WTC11 (cell line): ENCODE measurements around the gene INPP5A. TPM values are rescaled to one million over a fixed set of nuclear protein-coding genes. Genes with fewer than 3 reads are reported as not detected.

Experiments used
- ATAC-seq: fragments of 200-7000 bp; cut with Tn5 transposase; 2 replicates; pipeline ENCODE4 v1.10.0; 2021; ENCODE audit warnings: mild to moderate bottlenecking, moderate library complexity
- CTCF ChIA-PET: fragments of 300-600 bp; sonication (Branson Sonifier 250); formaldehyde crosslinking; loops from one replicate; lab custom pipeline; 2021; ENCODE audit warnings: antibody characterized with exemption; lab: Charles Lee
- POLR2A ChIA-PET: fragments of 350-600 bp; sonication (Branson Sonifier 250); formaldehyde crosslinking; loops from one replicate; lab custom pipeline; 2021; ENCODE audit warnings: antibody characterized with exemption; lab: Charles Lee
- DNase-seq: peaks from one replicate; pipeline ENCODE4 v3.0.0; 2021; ENCODE audit warnings: low spot score
- H3K27ac Mint-ChIP-seq: 2 replicates; pipeline ENCODE4 v1.8.0; 2021; ENCODE audit warnings: mixed read lengths
- H3K27me3 Mint-ChIP-seq: 2 replicates; pipeline ENCODE4 v1.8.0; 2021; ENCODE audit warnings: low read depth, mild to moderate bottlenecking, moderate library complexity, mixed read lengths
- H3K36me3 Mint-ChIP-seq: 2 replicates; pipeline ENCODE4 v1.8.0; 2021; ENCODE audit warnings: mixed read lengths
- H3K4me1 Mint-ChIP-seq: 2 replicates; pipeline ENCODE4 v1.8.0; 2022; ENCODE audit warnings: mixed read lengths
- H3K4me3 Mint-ChIP-seq: 2 replicates; pipeline ENCODE4 v1.8.0; 2021; ENCODE audit warnings: mild to moderate bottlenecking, moderate library complexity, mixed read lengths
- H3K9me3 Mint-ChIP-seq: 2 replicates; pipeline ENCODE4 v1.8.0; 2021; ENCODE audit warnings: mixed read lengths
- ARID4B ChIP-seq: sonication (generic); formaldehyde crosslinking; IDR thresholded peaks from 2 replicates; pipeline ENCODE4 v1.8.0; 2023; ENCODE audit warnings: missing genetic modification reagents, mild to moderate bottlenecking, borderline replicate concordance
- ATF3 ChIP-seq: sonication (generic); formaldehyde crosslinking; conservative IDR thresholded peaks from 2 replicates; pipeline ENCODE4 v1.8.1; 2022; ENCODE audit warnings: mild to moderate bottlenecking, missing genetic modification reagents
- CBFB ChIP-seq: sonication (generic); formaldehyde crosslinking; IDR thresholded peaks from 2 replicates; pipeline ENCODE4 v1.8.1; 2022; ENCODE audit warnings: mild to moderate bottlenecking, low read depth, missing genetic modification reagents
- E2F5 ChIP-seq: sonication (generic); formaldehyde crosslinking; IDR thresholded peaks from 2 replicates; pipeline ENCODE4 v1.8.1; 2022; ENCODE audit warnings: mild to moderate bottlenecking, moderate library complexity, missing genetic modification reagents
- MYBL2 ChIP-seq: sonication (generic); formaldehyde crosslinking; IDR thresholded peaks from 2 replicates; pipeline ENCODE4 v1.8.1; 2023; ENCODE audit warnings: mild to moderate bottlenecking, moderate library complexity, missing genetic modification reagents
- NFATC4 ChIP-seq: fragments of 250-450 bp; sonication (Bioruptor Pico); IDR thresholded peaks from 2 replicates; pipeline ENCODE4 v1.9.0; 2021; ENCODE audit warnings: mild to moderate bottlenecking
- NR1H2 ChIP-seq: sonication (generic); formaldehyde crosslinking; IDR thresholded peaks from 2 replicates; pipeline ENCODE4 v1.9.0; 2021; ENCODE audit warnings: mild to moderate bottlenecking, moderate library complexity, missing genetic modification reagents
- NR3C1 ChIP-seq: sonication (generic); formaldehyde crosslinking; conservative IDR thresholded peaks from 2 replicates; pipeline ENCODE4 v1.8.1; 2023; ENCODE audit warnings: low read depth, mild to moderate bottlenecking, missing genetic modification reagents
- SMAD3 ChIP-seq: sonication (generic); formaldehyde crosslinking; IDR thresholded peaks from 2 replicates; pipeline ENCODE4 v1.8.0; 2022; ENCODE audit warnings: missing genetic modification reagents, mild to moderate bottlenecking, borderline replicate concordance
- SOX15 ChIP-seq: fragments of 250-450 bp; sonication (Bioruptor Pico); IDR thresholded peaks from 2 replicates; pipeline ENCODE4 v1.9.0; 2021; ENCODE audit warnings: mild to moderate bottlenecking
- SP1 ChIP-seq: sonication (generic); formaldehyde crosslinking; conservative IDR thresholded peaks from 2 replicates; pipeline ENCODE4 v1.8.1; 2022; ENCODE audit warnings: missing genetic modification reagents
- TEAD1 ChIP-seq: sonication (generic); formaldehyde crosslinking; IDR thresholded peaks from 2 replicates; pipeline ENCODE4 v1.8.0; 2022; ENCODE audit warnings: mild to moderate bottlenecking, missing genetic modification reagents
- ZBTB43 ChIP-seq: sonication (generic); formaldehyde crosslinking; IDR thresholded peaks from 2 replicates; pipeline ENCODE4 v1.8.1; 2023; ENCODE audit warnings: mild to moderate bottlenecking, missing genetic modification reagents
- ZNF121 ChIP-seq: sonication (generic); formaldehyde crosslinking; IDR thresholded peaks from 2 replicates; pipeline ENCODE4 v1.8.0; 2023; ENCODE audit warnings: missing genetic modification reagents
- ZNF138 ChIP-seq: sonication (generic); formaldehyde crosslinking; conservative IDR thresholded peaks from 2 replicates; pipeline ENCODE4 v1.8.1; 2022; ENCODE audit warnings: mild to moderate bottlenecking, moderate library complexity, missing genetic modification reagents
- ZNF281 ChIP-seq: sonication (generic); formaldehyde crosslinking; IDR thresholded peaks from 2 replicates; pipeline ENCODE4 v1.8.0; 2023; ENCODE audit warnings: mild to moderate bottlenecking, missing genetic modification reagents
- ZNF416 ChIP-seq: fragments of 250-450 bp; sonication (Bioruptor Pico); IDR thresholded peaks from 2 replicates; pipeline ENCODE4 v1.9.0; 2021; ENCODE audit warnings: mild to moderate bottlenecking, inconsistent platforms
- ZNF423 ChIP-seq: fragments of 250-450 bp; sonication (Bioruptor Pico); IDR thresholded peaks from 2 replicates; pipeline ENCODE4 v2.1.2; 2022; ENCODE audit warnings: mild to moderate bottlenecking, moderate library complexity
- ZNF532 ChIP-seq: fragments of 250-450 bp; sonication (Bioruptor Pico); IDR thresholded peaks from 2 replicates; pipeline ENCODE4 v1.9.0; 2021; ENCODE audit warnings: mild to moderate bottlenecking, borderline replicate concordance
- total RNA-seq: library from RNA; stranded (reverse); gene quantifications from 3 replicates; pipeline ENCODE4 v1.2.3, GENCODE V29; 2021

Gene INPP5A
- total RNA-seq, 1 experiment from 2014 or later = 22.1 TPM

- Mint-ChIP-seq H3K4me1 (peaks cover 20% of the 10 kb centered on the region), H3K27me3 (no peaks in the 10 kb centered on the region), H3K4me3 (no peak overlapping the region), H3K27ac (0 out of 2 replicates have a peak overlapping the region, but pooled peaks have one; percentile 41), H3K9me3 (no peaks in the 10 kb centered on the region), H3K36me3 (no peaks in the 10 kb centered on the region)
- DNase-seq (peak; percentile 56), ATAC-seq (peak; percentile 72)
- ChIA-PET POLR2A (no interaction called here), CTCF (interaction anchor here (1.1 to 1.3 kb wide), 2 partner anchors 53 to 113 kb away, joined by 3 to 5 read pairs; no protein-coding TSS in a partner anchor)
- TF ChIP-seq ATF3 (CRISPR knock-in tag) (no peak), ZNF121 (CRISPR knock-in tag) (no peak), MYBL2 (CRISPR knock-in tag) (no peak), TEAD1 (CRISPR knock-in tag) (no peak), ARID4B (CRISPR knock-in tag) (no peak), ZBTB43 (no peak), SP1 (no peak), ZNF138 (CRISPR knock-in tag) (no peak), NR1H2 (CRISPR knock-in tag) (no peak)
Observed at GRCh38 chr10:132571650-132572544, 34.3 kb downstream of the INPP5A start.

- H3K4me3 Mint-ChIP-seq = no peak overlapping the region
- no peaks in the 10 kb centered on the region for H3K27me3 Mint-ChIP-seq
- no peaks in the 10 kb centered on the region for H3K36me3 Mint-ChIP-seq
- peaks cover 20% of the 10 kb centered on the region for H3K4me1 Mint-ChIP-seq
- ChIA-PET POLR2A (no interaction called here), CTCF (interaction anchor here (1.1 to 1.3 kb wide), 2 partner anchors 54 to 113 kb away, joined by 3 to 5 read pairs; no protein-coding TSS in a partner anchor)
- no peak overlapping the region for H3K27ac Mint-ChIP-seq
- ATAC-seq (no peak), DNase-seq (peak; percentile 9)
- no peaks in the 10 kb centered on the region for H3K9me3 Mint-ChIP-seq
- no peak for TF ChIP-seq ZNF532 (CRISPR knock-in tag)
- no peak for TF ChIP-seq SP1
- TF ChIP-seq ZNF416 (CRISPR knock-in tag) = no peak
- TF ChIP-seq ZNF423 (CRISPR knock-in tag) = no peak
- TF ChIP-seq ZNF281 (CRISPR knock-in tag) = no peak
- no peak for TF ChIP-seq E2F5
- no peak for TF ChIP-seq SOX15
- TF ChIP-seq NR3C1 (CRISPR knock-in tag) = no peak
- TF ChIP-seq NFATC4 = no peak
- TF ChIP-seq ZNF121 (CRISPR knock-in tag) = no peak
- no peak for TF ChIP-seq CBFB (CRISPR knock-in tag)
- TF ChIP-seq SMAD3 = no peak
Observed at GRCh38 chr10:132572545-132572937, 35.0 kb downstream of the INPP5A start.
